Measurements from ENCODE around the gene RXFP4. TPM values are rescaled to one million over a fixed set of nuclear protein-coding genes. Genes with fewer than 3 reads are reported as not detected.
A peak's percentile ranks its signal among the peaks of the same experiment; 100 is the strongest.

RXFP4 gene
- total RNA-seq, 1 experiment from 2014 or later, result not detected

DNA sequence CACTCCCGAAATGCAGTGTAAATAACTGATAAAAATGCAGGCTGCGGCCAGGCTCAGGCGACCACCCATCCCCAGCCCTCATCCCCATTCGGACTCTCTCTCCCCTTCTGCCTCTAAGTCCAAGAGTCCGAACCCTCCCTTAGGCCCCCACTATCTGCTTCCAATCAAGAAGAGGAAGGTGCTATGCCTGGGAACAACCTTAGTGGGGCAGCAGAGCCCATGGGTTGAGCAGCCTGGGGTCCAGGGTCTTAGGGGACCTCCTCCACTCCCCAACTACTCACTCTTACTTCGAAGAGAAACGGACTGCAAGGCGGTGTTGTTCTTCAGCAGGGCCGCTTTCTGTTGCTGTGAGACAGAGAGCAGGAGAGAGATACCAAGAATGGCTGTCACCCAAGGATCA is 24.7 kb downstream of the RXFP4 start:
- no peaks in the 10 kb centered on the region for H3K27me3 Mint-ChIP-seq (ENCODE audit: insufficient read depth, unreplicated experiment)
- no peaks in the 10 kb centered on the region for H3K9me3 Mint-ChIP-seq (ENCODE audit: unreplicated experiment)
- H3K4me3 ChIP-seq (ENCODE audit: low read depth, low read length), result no peak overlapping the region
- H3K36me3 ChIP-seq (ENCODE audit: control insufficient read depth, insufficient read depth, low read length), result peaks cover 5% of the 10 kb centered on the region
- no peaks in the 10 kb centered on the region for H3K4me1 Mint-ChIP-seq (ENCODE audit: low read depth, unreplicated experiment)
- DNase-seq, result no peak
- ChIA-PET POLR2A (no interaction called here), CTCF (interaction anchor here (1.0 to 1.4 kb wide), 3 partner anchors 18 to 28 kb away, joined by 3 to 4 read pairs (median 3); no protein-coding TSS in a partner anchor)
- no peaks in the 10 kb centered on the region for H3K9me3 ChIP-seq
- no peak overlapping the region for H3K4me3 Mint-ChIP-seq (ENCODE audit: unreplicated experiment)
- H3K27ac Mint-ChIP-seq (ENCODE audit: unreplicated experiment), result no peak overlapping the region
- no TSS peak for BruUV-seq (replicated peaks)
- TF ChIP-seq, protein P1, sequence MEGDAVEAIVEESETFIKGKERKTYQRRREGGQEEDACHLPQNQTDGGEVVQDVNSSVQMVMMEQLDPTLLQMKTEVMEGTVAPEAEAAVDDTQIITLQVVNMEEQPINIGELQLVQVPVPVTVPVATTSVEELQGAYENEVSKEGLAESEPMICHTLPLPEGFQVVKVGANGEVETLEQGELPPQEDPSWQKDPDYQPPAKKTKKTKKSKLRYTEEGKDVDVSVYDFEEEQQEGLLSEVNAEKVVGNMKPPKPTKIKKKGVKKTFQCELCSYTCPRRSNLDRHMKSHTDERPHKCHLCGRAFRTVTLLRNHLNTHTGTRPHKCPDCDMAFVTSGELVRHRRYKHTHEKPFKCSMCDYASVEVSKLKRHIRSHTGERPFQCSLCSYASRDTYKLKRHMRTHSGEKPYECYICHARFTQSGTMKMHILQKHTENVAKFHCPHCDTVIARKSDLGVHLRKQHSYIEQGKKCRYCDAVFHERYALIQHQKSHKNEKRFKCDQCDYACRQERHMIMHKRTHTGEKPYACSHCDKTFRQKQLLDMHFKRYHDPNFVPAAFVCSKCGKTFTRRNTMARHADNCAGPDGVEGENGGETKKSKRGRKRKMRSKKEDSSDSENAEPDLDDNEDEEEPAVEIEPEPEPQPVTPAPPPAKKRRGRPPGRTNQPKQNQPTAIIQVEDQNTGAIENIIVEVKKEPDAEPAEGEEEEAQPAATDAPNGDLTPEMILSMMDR (IDR thresholded peaks at IDR 0.05; ENCODE audit: insufficient read depth in 1 of 2, low read depth in 1 of 2, low read length in 1 of 2, severe bottlenecking in 1 of 2, unreplicated experiment in 1 of 2), result peak in 1 of 2 experiments; percentile 2
- intact Hi-C loops (cut with micrococcal nuclease; ENCODE audit: unreplicated experiment), result loop anchor here (1.0 kb wide), 1 partner anchor 23 kb away; no protein-coding TSS in a partner anchor
- no peaks in the 10 kb centered on the region for H3K27me3 ChIP-seq (replicated peaks; ENCODE audit: control insufficient read depth, insufficient read depth, low read length)
- peaks cover 53% of the 10 kb centered on the region for H3K36me3 Mint-ChIP-seq (ENCODE audit: insufficient read depth, unreplicated experiment)
- no peaks in the 10 kb centered on the region for H3K4me1 ChIP-seq

DNA sequence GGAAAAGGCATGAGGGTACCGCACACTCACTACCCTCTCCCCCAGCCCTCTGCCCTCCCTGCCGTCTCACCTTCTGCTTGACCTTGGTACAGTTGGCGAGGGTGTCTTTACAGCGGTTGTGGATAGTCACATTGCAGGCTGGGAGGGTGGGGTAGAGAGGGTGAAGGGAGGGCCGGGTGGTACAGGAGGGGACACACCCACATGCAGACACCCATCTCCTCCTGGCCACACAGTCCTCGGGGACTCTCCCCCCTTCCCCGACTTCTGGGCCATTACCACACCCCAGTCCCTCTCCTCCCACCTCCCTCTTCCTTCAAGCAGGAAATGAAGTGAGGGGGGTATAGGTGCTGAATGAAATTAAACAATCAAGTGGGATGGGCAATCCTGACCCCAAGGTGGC is 25.3 kb downstream of the RXFP4 start:
- Histone ChIP-seq H3K4me3 (ENCODE audit: low read depth, low read length) (no peak overlapping the region), H3K4me1 (no peaks in the 10 kb centered on the region), H3K27me3 (replicated peaks; ENCODE audit: control insufficient read depth, insufficient read depth, low read length) (no peaks in the 10 kb centered on the region), H3K9me3 (no peaks in the 10 kb centered on the region), H3K36me3 (ENCODE audit: control insufficient read depth, insufficient read depth, low read length) (peaks cover 5% of the 10 kb centered on the region)
- TF ChIP-seq, protein P1 (IDR thresholded peaks at IDR 0.05; ENCODE audit: insufficient read depth in 1 of 2, low read depth in 1 of 2, low read length in 1 of 2, severe bottlenecking in 1 of 2, unreplicated experiment in 1 of 2), result no peak
- no TSS peak for BruUV-seq (replicated peaks)
- DNase-seq, result no peak
- CTCF ChIA-PET, result interaction anchor here (0.6 to 1.4 kb wide), 4 partner anchors 17 to 967 kb away, joined by 3 to 4 read pairs (median 3); no protein-coding TSS in a partner anchor
- Mint-ChIP-seq H3K36me3 (ENCODE audit: insufficient read depth, unreplicated experiment) (peaks cover 49% of the 10 kb centered on the region), H3K9me3 (ENCODE audit: unreplicated experiment) (no peaks in the 10 kb centered on the region), H3K27ac (ENCODE audit: unreplicated experiment) (no peak overlapping the region), H3K4me3 (ENCODE audit: unreplicated experiment) (no peak overlapping the region), H3K4me1 (ENCODE audit: low read depth, unreplicated experiment) (peaks cover under 1% of the 10 kb centered on the region), H3K27me3 (ENCODE audit: insufficient read depth, unreplicated experiment) (no peaks in the 10 kb centered on the region)
- intact Hi-C loops (cut with micrococcal nuclease; ENCODE audit: unreplicated experiment), result loop anchor here (1.0 kb wide), 1 partner anchor 23 kb away; no protein-coding TSS in a partner anchor
- POLR2A ChIA-PET, result no interaction called here

DNA sequence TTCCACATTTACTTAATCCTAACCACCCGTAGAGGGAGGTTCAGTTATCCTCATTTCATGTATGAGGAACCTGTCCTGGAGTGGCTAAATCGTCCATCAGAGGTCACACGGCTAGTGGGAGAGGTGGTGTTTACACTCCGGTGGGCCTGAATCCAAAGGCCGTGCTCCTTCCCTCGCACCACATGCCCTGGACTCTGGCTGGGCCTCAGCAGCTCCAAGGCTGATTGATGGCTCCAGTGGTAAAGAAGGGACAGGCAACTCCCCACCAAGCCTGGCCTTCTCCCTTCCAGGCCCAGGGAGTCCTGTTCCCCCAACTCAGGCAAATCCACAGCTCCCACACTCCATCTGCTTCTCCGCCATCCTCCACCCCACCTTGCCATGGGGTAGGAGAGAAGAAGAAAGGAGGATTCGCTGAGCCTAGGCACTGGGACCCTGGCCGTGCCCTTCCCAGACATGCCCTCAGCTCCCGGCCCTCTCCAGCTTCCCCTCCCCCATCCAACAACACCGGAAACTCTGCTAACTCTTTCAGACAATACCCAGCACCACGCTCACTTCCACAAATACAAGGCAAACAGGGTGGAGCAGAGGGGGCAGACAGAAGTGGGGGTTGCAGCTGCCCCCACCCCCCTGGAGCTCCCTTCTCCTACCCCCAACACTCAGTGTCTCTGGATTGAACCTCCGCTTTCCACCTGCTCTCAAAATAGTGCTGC is 26.1 kb downstream of the RXFP4 start:
- peaks cover 42% of the 10 kb centered on the region for H3K36me3 Mint-ChIP-seq (ENCODE audit: insufficient read depth, unreplicated experiment)
- H3K27me3 Mint-ChIP-seq (ENCODE audit: insufficient read depth, unreplicated experiment), result no peaks in the 10 kb centered on the region
- Histone ChIP-seq H3K4me3 (ENCODE audit: low read depth, low read length) (no peak overlapping the region), H3K27me3 (replicated peaks; ENCODE audit: control insufficient read depth, insufficient read depth, low read length) (no peaks in the 10 kb centered on the region), H3K4me1 (0 out of 2 replicates have a peak, but pooled peaks cover 3% of the 10 kb centered on the region), H3K9me3 (no peaks in the 10 kb centered on the region), H3K36me3 (ENCODE audit: control insufficient read depth, insufficient read depth, low read length) (peaks cover 5% of the 10 kb centered on the region)
- H3K27ac Mint-ChIP-seq (ENCODE audit: unreplicated experiment), result no peak overlapping the region
- H3K9me3 Mint-ChIP-seq (ENCODE audit: unreplicated experiment), result no peaks in the 10 kb centered on the region
- ChIA-PET CTCF (interaction anchor here (0.6 to 1.4 kb wide), 3 partner anchors 16 to 967 kb away, joined by 3 read pairs; no protein-coding TSS in a partner anchor), POLR2A (no interaction called here)
- H3K4me3 Mint-ChIP-seq (ENCODE audit: unreplicated experiment), result no peak overlapping the region
- intact Hi-C loops (cut with micrococcal nuclease; ENCODE audit: unreplicated experiment), result no loop called here
- TF ChIP-seq, protein P1 (IDR thresholded peaks at IDR 0.05; ENCODE audit: insufficient read depth in 1 of 2, low read depth in 1 of 2, low read length in 1 of 2, severe bottlenecking in 1 of 2, unreplicated experiment in 1 of 2), result no peak
- no TSS peak for BruUV-seq (replicated peaks)
- DNase-seq, result no peak
- H3K4me1 Mint-ChIP-seq (ENCODE audit: low read depth, unreplicated experiment), result peaks cover 7% of the 10 kb centered on the region

Data from Caco-2 (cell line).